GM10266 (cell line): ENCODE data around the gene PHACTR3.

Experiments used
- DNase-seq: peaks from one replicate; pipeline ENCODE4 v3.0.0; 2012; ENCODE audit errors: extremely low spot score
- CTCF ChIP-seq: IDR thresholded peaks from 2 replicates; pipeline ENCODE4 v1.5.1; 2012; ENCODE audit warnings: mild to moderate bottlenecking, low read depth; ENCODE audit not compliant: control insufficient read depth, insufficient read depth; ENCODE audit errors: missing control alignments

Gene PHACTR3

GRCh38 chr20:59812286-59813125, 208.2 kb downstream of the PHACTR3 start:
- TF ChIP-seq CTCF, result no peak
- no peak for DNase-seq

DNA sequence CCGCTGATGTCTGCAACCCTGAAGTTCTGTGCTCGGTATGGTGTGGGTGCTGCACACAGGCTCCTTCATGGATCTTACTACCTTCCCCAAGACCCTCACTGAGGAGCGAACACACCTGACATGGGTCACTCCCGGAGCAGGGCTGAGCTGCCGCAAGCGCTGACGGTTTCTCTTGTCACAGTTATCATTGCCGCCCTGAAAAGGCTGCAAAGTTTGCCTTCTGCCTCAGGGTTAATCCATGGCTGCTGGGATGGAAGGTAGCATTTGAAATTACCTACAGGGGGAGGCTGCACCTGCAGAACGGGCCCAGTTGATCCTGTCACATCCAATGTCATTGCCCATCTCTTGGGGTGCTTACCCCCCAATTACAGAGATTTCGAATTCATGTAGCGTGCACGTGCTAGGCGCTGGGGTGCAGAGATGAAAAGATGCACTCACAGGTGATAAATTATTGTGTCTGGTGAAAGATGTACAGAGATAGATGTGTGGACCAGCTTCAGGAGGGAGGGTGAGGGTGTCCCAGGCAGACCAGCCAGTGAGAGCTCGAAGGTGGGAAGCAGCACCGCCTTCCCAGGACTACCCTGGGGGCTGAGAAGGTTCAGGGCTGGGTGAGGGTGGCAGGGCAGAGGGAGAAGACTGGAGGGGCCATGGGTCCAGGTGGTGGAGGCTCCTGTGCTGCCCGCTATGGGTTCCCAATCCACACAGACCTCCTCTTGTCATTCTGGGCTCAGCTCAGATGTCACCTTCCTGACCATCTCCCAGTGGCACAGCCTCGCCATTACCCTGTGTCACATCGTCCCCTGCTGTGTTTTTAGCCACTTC, 209.0 kb downstream of the PHACTR3 start:
- no peak for DNase-seq
- no peak for TF ChIP-seq CTCF

DNA sequence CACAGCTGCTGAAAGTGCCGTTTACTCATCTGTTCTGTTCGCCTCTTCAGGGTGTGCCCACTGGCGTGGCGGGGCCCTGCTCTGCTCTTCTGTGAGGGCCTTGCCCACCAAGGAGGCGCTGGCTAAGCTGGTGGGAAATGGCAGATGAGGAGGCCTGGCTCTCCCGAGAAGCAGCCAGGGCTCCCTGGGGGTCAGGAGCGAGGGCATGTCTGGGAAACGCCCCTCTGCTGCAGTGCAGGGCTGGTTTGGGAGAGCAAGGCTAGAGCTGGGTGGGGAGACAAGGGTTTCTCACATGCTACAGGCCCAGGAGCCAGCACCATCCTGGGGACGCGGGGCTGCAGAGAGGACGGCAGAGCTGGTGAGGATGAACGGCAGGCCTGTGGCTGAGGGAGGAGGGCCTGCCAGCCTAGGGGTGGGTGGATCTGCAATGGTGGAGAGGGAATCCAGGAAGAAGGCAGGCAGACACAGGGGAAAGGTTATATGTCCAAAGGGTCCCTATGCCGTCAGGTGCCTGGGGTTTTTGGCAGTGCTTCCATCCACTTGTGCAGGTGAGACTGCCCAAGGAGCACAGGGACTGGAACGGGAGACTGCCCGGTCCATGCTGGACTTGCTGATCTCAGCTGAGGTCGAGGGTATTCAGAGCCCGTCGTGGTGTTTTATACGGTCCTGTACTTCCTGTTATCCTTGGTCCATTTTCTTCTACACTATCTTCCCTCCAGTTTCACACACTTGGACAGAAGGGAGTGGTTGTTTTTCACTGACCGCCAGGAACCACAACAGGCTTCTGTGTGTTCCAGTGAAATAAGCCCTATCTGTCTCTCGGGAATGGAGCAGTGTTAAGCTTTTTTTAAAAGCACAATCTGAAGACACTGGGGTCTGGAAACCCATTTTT, 209.9 kb downstream of the PHACTR3 start:
- no peak for DNase-seq

DNA sequence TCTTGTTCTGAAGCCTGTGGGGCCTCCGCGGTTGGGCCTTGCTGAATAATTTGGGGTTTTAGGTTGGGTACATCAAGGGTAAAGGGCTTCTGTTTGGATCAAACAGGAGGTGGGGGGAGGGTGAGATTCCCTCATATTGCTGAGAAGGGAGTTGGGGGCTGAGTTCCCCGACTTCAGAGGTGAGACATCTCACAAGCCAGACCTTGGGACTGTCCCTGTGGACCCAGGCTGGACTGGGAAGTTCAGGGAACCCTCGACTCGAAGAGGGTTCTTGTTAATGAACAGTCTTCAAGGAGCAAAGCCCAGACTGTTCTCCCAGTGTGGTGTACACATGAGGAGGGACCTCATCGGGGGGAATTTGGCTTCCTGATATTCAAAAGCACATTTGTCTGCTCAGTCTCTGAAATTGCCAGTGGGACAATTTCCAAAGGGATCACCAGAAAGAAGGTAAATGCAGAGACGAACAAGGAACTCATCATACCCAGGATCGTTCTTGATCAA, 210.6 kb downstream of the PHACTR3 start:
- no peak for TF ChIP-seq CTCF
- no peak for DNase-seq

More for the DNA sequence above, 209.9 kb downstream of the PHACTR3 start:
- TF ChIP-seq CTCF, result no peak

GRCh38 chr20:59816146-59816738, 211.9 kb downstream of the PHACTR3 start:
- no peak for DNase-seq
- TF ChIP-seq CTCF, result no peak

- DNase-seq, result no peak
- no peak for TF ChIP-seq CTCF
These were observed 213.1 kb downstream of the PHACTR3 start for GRCh38 chr20:59817406-59817805.
